WTC11 (cell line): Measurements from ENCODE around the gene SLC22A25. TPM values are rescaled to one million over a fixed set of nuclear protein-coding genes. Genes with fewer than 3 reads are reported as not detected.
"Not testable (repeated sequence)": the region's sequence is repeated elsewhere in the genome, so short reads cannot be mapped to it uniquely, and the experiment has no call there.

Experiments used
- ATAC-seq: fragments of 200-7000 bp; cut with Tn5 transposase; 2 replicates; pipeline ENCODE4 v1.10.0; 2021; ENCODE audit warnings: mild to moderate bottlenecking, moderate library complexity
- CTCF ChIA-PET: fragments of 300-600 bp; sonication (Branson Sonifier 250); formaldehyde crosslinking; loops from one replicate; lab custom pipeline; 2021; ENCODE audit warnings: antibody characterized with exemption; lab: Charles Lee
- POLR2A ChIA-PET: fragments of 350-600 bp; sonication (Branson Sonifier 250); formaldehyde crosslinking; loops from one replicate; lab custom pipeline; 2021; ENCODE audit warnings: antibody characterized with exemption; lab: Charles Lee
- DNase-seq: peaks from one replicate; pipeline ENCODE4 v3.0.0; 2021; ENCODE audit warnings: low spot score
- H3K27ac Mint-ChIP-seq: 2 replicates; pipeline ENCODE4 v1.8.0; 2021; ENCODE audit warnings: mixed read lengths
- H3K27me3 Mint-ChIP-seq: 2 replicates; pipeline ENCODE4 v1.8.0; 2021; ENCODE audit warnings: low read depth, mild to moderate bottlenecking, moderate library complexity, mixed read lengths
- H3K36me3 Mint-ChIP-seq: 2 replicates; pipeline ENCODE4 v1.8.0; 2021; ENCODE audit warnings: mixed read lengths
- H3K4me1 Mint-ChIP-seq: 2 replicates; pipeline ENCODE4 v1.8.0; 2022; ENCODE audit warnings: mixed read lengths
- H3K4me3 Mint-ChIP-seq: 2 replicates; pipeline ENCODE4 v1.8.0; 2021; ENCODE audit warnings: mild to moderate bottlenecking, moderate library complexity, mixed read lengths
- H3K9me3 Mint-ChIP-seq: 2 replicates; pipeline ENCODE4 v1.8.0; 2021; ENCODE audit warnings: mixed read lengths
- ELF4 ChIP-seq: sonication (generic); formaldehyde crosslinking; IDR thresholded peaks from 2 replicates; pipeline ENCODE4 v1.8.1; 2022; ENCODE audit warnings: low read depth, mild to moderate bottlenecking, moderate library complexity, missing genetic modification reagents
- EMX1 ChIP-seq: fragments of 250-450 bp; sonication (Bioruptor Pico); IDR thresholded peaks from 2 replicates; pipeline ENCODE4 v1.8.0; 2021; ENCODE audit warnings: mild to moderate bottlenecking
- ESRRA ChIP-seq: sonication (generic); formaldehyde crosslinking; IDR thresholded peaks from 2 replicates; pipeline ENCODE4 v1.8.1; 2022; ENCODE audit warnings: mild to moderate bottlenecking, missing genetic modification reagents, borderline replicate concordance
- FOXK1 ChIP-seq: sonication (generic); formaldehyde crosslinking; IDR thresholded peaks from 2 replicates; pipeline ENCODE4 v1.8.0; 2022; ENCODE audit warnings: mild to moderate bottlenecking, moderate library complexity, missing genetic modification reagents
- GABPB1 ChIP-seq: sonication (generic); formaldehyde crosslinking; IDR thresholded peaks from 2 replicates; pipeline ENCODE4 v1.8.1; 2023; ENCODE audit warnings: mild to moderate bottlenecking, missing genetic modification reagents
- RORB ChIP-seq: fragments of 250-450 bp; sonication (Bioruptor Pico); IDR thresholded peaks from 2 replicates; pipeline ENCODE4 v1.9.0; 2021; ENCODE audit warnings: mild to moderate bottlenecking
- ZNF263 ChIP-seq: sonication (generic); formaldehyde crosslinking; IDR thresholded peaks from 2 replicates; pipeline ENCODE4 v1.8.1; 2022; ENCODE audit warnings: low read depth, mild to moderate bottlenecking, moderate library complexity, missing genetic modification reagents
- total RNA-seq: library from RNA; stranded (reverse); gene quantifications from 3 replicates; pipeline ENCODE4 v1.2.3, GENCODE V29; 2021
- TF ChIP-seq, protein P1 (sequence below): sonication (generic); formaldehyde crosslinking; IDR thresholded peaks from 2 replicates; pipeline ENCODE4 v1.8.1; 2022; ENCODE audit warnings: mild to moderate bottlenecking, missing genetic modification reagents, moderate library complexity, borderline replicate concordance
- TF ChIP-seq, protein P2 (sequence below): sonication (generic); formaldehyde crosslinking; IDR thresholded peaks from 2 replicates; pipeline ENCODE4 v1.8.0; 2022; ENCODE audit warnings: missing genetic modification reagents
- TF ChIP-seq, protein P3 (sequence below): sonication (generic); formaldehyde crosslinking; IDR thresholded peaks from 2 replicates; pipeline ENCODE4 v1.8.1; 2022; ENCODE audit warnings: mild to moderate bottlenecking, moderate library complexity, missing genetic modification reagents
- TF ChIP-seq, protein P4 (sequence below): sonication (generic); formaldehyde crosslinking; IDR thresholded peaks from 2 replicates; pipeline ENCODE4 v1.8.1; 2023; ENCODE audit warnings: mild to moderate bottlenecking, moderate library complexity, missing genetic modification reagents

SLC22A25 gene
- total RNA-seq, 1 experiment from 2014 or later: not detected

DNA sequence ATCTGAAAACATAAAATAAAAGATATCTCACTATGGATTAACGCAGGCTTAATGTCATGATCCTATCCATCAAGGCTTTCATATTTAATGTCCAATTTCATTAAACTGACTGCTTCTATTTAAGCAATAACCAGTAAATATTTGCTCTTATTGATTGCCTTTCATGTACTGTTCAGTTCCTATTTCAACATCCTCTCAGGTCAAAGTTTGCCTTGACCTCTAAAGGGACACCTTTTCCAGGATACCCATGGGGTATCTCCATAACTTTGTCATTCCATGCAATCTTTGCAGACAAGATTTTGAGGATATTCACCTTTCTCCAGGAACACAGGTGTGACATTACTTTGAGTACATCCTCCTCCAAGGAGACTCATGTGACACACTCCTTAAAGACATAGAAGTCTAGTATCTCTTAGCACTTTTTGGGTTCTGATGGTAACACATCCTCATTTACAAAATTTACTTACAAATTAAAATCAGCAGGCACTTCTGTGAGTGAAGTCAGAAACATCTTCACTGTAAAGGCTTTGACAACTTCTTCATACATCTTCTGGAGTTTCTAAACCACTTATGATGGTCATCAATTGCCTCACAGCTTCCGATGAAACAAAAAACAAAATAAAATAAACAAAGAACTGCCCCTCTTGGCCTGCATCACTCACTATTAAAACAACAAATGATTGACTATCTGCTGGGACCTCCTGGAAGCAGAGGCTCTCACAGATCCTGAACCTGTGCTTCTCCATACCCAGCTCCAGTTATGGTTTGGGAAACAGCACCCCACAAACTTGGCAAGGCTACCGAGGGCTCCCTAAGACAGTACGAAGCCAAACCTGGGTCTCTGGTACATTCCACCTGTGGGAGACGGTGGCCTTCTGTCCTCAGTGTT lies 7.0 kb upstream of the SLC22A25 start:
- CTCF ChIA-PET: no interaction called here
- POLR2A ChIA-PET: no interaction called here
- ATAC-seq (no peak), DNase-seq (no peak)
- Mint-ChIP-seq H3K9me3 (no peaks in the 10 kb centered on the region), H3K4me3 (no peak overlapping the region), H3K36me3 (no peaks in the 10 kb centered on the region), H3K27me3 (peaks cover 41% of the 10 kb centered on the region), H3K4me1 (peaks cover 2% of the 10 kb centered on the region; the same call in 1 of the 2 replicates), H3K27ac (no peak overlapping the region)
- TF ChIP-seq ZNF263 (CRISPR knock-in tag) (no peak), FOXK1 (no peak), GABPB1 (peak; percentile 92)

DNA sequence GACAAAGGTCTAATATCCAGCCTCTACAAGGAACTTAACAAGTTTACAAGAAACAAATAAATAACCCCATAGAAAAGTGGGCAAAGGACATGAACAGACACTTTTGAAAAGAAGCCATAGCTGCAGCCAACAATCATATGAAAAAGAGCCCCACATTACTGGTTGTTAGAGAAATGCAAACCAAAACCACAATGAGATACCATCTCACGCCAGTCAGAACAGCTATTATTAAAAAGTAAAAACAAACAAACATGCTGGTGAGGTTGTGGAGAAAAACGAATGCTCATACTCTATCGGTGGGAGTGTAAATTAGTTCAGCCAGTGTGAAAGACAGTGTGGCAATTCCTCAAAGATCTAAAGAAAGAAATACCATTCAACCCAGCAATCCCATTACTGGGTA lies 5.6 kb upstream of the SLC22A25 start:
- no peaks in the 10 kb centered on the region for H3K36me3 Mint-ChIP-seq
- no peak overlapping the region for H3K27ac Mint-ChIP-seq
- peaks cover 35% of the 10 kb centered on the region for H3K27me3 Mint-ChIP-seq
- ATAC-seq: no peak
- POLR2A ChIA-PET: no interaction called here
- H3K4me1 Mint-ChIP-seq: peaks cover 6% of the 10 kb centered on the region
- no peak overlapping the region for H3K4me3 Mint-ChIP-seq
- TF ChIP-seq, protein P1, sequence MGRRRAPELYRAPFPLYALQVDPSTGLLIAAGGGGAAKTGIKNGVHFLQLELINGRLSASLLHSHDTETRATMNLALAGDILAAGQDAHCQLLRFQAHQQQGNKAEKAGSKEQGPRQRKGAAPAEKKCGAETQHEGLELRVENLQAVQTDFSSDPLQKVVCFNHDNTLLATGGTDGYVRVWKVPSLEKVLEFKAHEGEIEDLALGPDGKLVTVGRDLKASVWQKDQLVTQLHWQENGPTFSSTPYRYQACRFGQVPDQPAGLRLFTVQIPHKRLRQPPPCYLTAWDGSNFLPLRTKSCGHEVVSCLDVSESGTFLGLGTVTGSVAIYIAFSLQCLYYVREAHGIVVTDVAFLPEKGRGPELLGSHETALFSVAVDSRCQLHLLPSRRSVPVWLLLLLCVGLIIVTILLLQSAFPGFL (CRISPR knock-in tag): no peak
- TF ChIP-seq, protein P2, sequence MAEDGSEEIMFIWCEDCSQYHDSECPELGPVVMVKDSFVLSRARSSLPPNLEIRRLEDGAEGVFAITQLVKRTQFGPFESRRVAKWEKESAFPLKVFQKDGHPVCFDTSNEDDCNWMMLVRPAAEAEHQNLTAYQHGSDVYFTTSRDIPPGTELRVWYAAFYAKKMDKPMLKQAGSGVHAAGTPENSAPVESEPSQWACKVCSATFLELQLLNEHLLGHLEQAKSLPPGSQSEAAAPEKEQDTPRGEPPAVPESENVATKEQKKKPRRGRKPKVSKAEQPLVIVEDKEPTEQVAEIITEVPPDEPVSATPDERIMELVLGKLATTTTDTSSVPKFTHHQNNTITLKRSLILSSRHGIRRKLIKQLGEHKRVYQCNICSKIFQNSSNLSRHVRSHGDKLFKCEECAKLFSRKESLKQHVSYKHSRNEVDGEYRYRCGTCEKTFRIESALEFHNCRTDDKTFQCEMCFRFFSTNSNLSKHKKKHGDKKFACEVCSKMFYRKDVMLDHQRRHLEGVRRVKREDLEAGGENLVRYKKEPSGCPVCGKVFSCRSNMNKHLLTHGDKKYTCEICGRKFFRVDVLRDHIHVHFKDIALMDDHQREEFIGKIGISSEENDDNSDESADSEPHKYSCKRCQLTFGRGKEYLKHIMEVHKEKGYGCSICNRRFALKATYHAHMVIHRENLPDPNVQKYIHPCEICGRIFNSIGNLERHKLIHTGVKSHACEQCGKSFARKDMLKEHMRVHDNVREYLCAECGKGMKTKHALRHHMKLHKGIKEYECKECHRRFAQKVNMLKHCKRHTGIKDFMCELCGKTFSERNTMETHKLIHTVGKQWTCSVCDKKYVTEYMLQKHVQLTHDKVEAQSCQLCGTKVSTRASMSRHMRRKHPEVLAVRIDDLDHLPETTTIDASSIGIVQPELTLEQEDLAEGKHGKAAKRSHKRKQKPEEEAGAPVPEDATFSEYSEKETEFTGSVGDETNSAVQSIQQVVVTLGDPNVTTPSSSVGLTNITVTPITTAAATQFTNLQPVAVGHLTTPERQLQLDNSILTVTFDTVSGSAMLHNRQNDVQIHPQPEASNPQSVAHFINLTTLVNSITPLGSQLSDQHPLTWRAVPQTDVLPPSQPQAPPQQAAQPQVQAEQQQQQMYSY: no peak
- TF ChIP-seq, protein P3, sequence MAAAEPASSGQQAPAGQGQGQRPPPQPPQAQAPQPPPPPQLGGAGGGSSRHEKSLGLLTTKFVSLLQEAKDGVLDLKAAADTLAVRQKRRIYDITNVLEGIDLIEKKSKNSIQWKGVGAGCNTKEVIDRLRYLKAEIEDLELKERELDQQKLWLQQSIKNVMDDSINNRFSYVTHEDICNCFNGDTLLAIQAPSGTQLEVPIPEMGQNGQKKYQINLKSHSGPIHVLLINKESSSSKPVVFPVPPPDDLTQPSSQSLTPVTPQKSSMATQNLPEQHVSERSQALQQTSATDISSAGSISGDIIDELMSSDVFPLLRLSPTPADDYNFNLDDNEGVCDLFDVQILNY (CRISPR knock-in tag): no peak
- TF ChIP-seq, protein P4, sequence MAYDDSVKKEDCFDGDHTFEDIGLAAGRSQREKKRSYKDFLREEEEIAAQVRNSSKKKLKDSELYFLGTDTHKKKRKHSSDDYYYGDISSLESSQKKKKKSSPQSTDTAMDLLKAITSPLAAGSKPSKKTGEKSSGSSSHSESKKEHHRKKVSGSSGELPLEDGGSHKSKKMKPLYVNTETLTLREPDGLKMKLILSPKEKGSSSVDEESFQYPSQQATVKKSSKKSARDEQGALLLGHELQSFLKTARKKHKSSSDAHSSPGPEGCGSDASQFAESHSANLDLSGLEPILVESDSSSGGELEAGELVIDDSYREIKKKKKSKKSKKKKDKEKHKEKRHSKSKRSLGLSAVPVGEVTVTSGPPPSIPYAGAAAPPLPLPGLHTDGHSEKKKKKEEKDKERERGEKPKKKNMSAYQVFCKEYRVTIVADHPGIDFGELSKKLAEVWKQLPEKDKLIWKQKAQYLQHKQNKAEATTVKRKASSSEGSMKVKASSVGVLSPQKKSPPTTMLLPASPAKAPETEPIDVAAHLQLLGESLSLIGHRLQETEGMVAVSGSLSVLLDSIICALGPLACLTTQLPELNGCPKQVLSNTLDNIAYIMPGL (CRISPR knock-in tag): no peak
- TF ChIP-seq RORB (CRISPR knock-in tag) (no peak), EMX1 (CRISPR knock-in tag) (no peak), ELF4 (CRISPR knock-in tag) (no peak), ESRRA (CRISPR knock-in tag) (no peak)
- TF ChIP-seq, all 79 proteins: peak for 0
- CTCF ChIA-PET: no interaction called here
- no peak for DNase-seq
- no peaks in the 10 kb centered on the region for H3K9me3 Mint-ChIP-seq

GRCh38 chr11:63247237-63248002 lies 4.0 kb upstream of the SLC22A25 start:
- ATAC-seq: not testable (repeated sequence)

More at GRCh38 chr11:63247237-63248002, 4.0 kb upstream of the SLC22A25 start:
- POLR2A ChIA-PET, CTCF ChIA-PET, H3K4me3 Mint-ChIP-seq, H3K4me1 Mint-ChIP-seq, H3K36me3 Mint-ChIP-seq, H3K27ac Mint-ChIP-seq, DNase-seq, H3K9me3 Mint-ChIP-seq: not testable (repeated sequence)
- H3K27me3 Mint-ChIP-seq: peaks cover 36% of the 10 kb centered on the region
